GM12878 (cell line): ENCODE results near the gene THAP4. TPM values are rescaled to one million over a fixed set of nuclear protein-coding genes. Genes with fewer than 3 reads are reported as not detected.
A peak's percentile ranks its signal among the peaks of the same experiment; 100 is the strongest.

Experiments used
- ATAC-seq: fragments of 200-7000 bp; cut with Tn5 transposase; 3 replicates; pipeline ENCODE4 v1.9.1; 2020; ENCODE audit warnings: mild to moderate bottlenecking, moderate library complexity
- BruUV-seq: library from RNA; stranded (reverse); fragments of 400-500 nt; replicated peaks from 2 replicates; lab custom pipeline; 2021; lab: Mats Ljungman, UMichigan
- CTCF ChIA-PET: fragments of 300-600 bp; sonication (Branson Sonifier 250); formaldehyde crosslinking; extraction: SDS; loops from one replicate; lab custom pipeline; 2021; ENCODE audit warnings: inconsistent platforms; lab: Yijun Ruan, JAX
- POLR2A ChIA-PET: fragments of 350-600 bp; formaldehyde crosslinking; extraction: SDS; loops from one replicate; lab custom pipeline; 2021; ENCODE audit warnings: inconsistent platforms; lab: Charles Lee
- RAD21 ChIA-PET: fragments of 300-600 bp; sonication (Branson Sonifier 250); formaldehyde crosslinking; loops from one replicate; lab custom pipeline; 2023; ENCODE audit warnings: antibody characterized with exemption; ENCODE audit not compliant: unreplicated experiment; lab: Charles Lee
- SMC1A ChIA-PET: fragments of 300-600 bp; sonication (Branson Sonifier 250); formaldehyde crosslinking; loops from one replicate; lab custom pipeline; 2023; ENCODE audit not compliant: unreplicated experiment, uncharacterized antibody; lab: Charles Lee
- DNase-seq: peaks from one replicate; pipeline ENCODE4 v3.0.0-alpha.2; 2011; ENCODE audit warnings: low read depth, low spot score
- FAIRE-seq: peaks from 3 replicates; lab custom pipeline; 2011; peaks lifted over from hg19 to GRCh38; lab: Jason Lieb, UNC
- H2AFZ ChIP-seq: 2 replicates; pipeline ENCODE4 v1.6.0; 2011; ENCODE audit warnings: low read depth, low read length, control low read depth; ENCODE audit not compliant: control insufficient read depth
- H3K27ac ChIP-seq: 2 replicates; pipeline ENCODE4 v1.5.1; 2011; ENCODE audit warnings: control low read depth; ENCODE audit not compliant: control insufficient read depth, insufficient read depth
- H3K27me3 ChIP-seq, 2 experiments: replicated peaks in 1 of 2; 2 replicates each; pipeline versions ENCODE4 v1.6.0 to v1.6.1; 2011; ENCODE audit warnings: low read length in 1 of 2; ENCODE audit not compliant: control insufficient read depth in 2 of 2, insufficient read depth in 2 of 2
- H3K36me3 ChIP-seq, 2 experiments: 2 replicates each; pipeline ENCODE4 v1.5.1; 2011; ENCODE audit warnings: low read length in 1 of 2; ENCODE audit not compliant: control insufficient read depth in 2 of 2, insufficient read depth in 2 of 2
- H3K4me1 ChIP-seq: 2 replicates; pipeline ENCODE4 v1.6.1; 2011; ENCODE audit warnings: mild to moderate bottlenecking, low read length, moderate library complexity, mixed read lengths; ENCODE audit not compliant: control insufficient read depth, insufficient read depth
- H3K4me2 ChIP-seq: 2 replicates; pipeline ENCODE4 v1.6.0; 2011; ENCODE audit warnings: control low read depth; ENCODE audit not compliant: control insufficient read depth, insufficient read depth
- H3K4me3 ChIP-seq: fragments of 200-600 bp; sonication (generic); 2 replicates; pipeline ENCODE4 v1.5.1; 2016
- H3K79me2 ChIP-seq: 2 replicates; pipeline ENCODE4 v1.6.0; 2011; ENCODE audit warnings: low read length; ENCODE audit not compliant: control insufficient read depth, insufficient read depth
- H3K9ac ChIP-seq: 2 replicates; pipeline ENCODE4 v1.8.0; 2011; ENCODE audit warnings: low read length, control low read depth, mixed read lengths; ENCODE audit not compliant: control insufficient read depth, insufficient read depth
- H3K9me3 ChIP-seq: replicated peaks from 3 replicates; pipeline ENCODE4 v1.5.1; 2011; ENCODE audit warnings: mild to moderate bottlenecking, low read length; ENCODE audit not compliant: control insufficient read depth, insufficient read depth
- H4K20me1 ChIP-seq: 2 replicates; pipeline ENCODE4 v1.6.0; 2011; ENCODE audit not compliant: control insufficient read depth, insufficient read depth
- ATF2 ChIP-seq: IDR thresholded peaks from 2 replicates; pipeline ENCODE4 v1.6.1; 2012; ENCODE audit warnings: low read length, inconsistent platforms
- BACH1 ChIP-seq: fragments of 450-650 bp; IDR thresholded peaks from 2 replicates; pipeline ENCODE4 v1.6.1; 2017; ENCODE audit warnings: mild to moderate bottlenecking, borderline replicate concordance
- EZH2 ChIP-seq: IDR thresholded peaks from 2 replicates; pipeline ENCODE4 v1.6.1; 2012; ENCODE audit warnings: low read depth, mild to moderate bottlenecking, control low read depth, inconsistent platforms, low read length, borderline replicate concordance; ENCODE audit not compliant: control insufficient read depth
- FOXK2 ChIP-seq: fragments of 450-650 bp; IDR thresholded peaks from 2 replicates; pipeline ENCODE4 v1.6.1; 2017; ENCODE audit warnings: mild to moderate bottlenecking, moderate library complexity
- LARP7 ChIP-seq: fragments of 450-650 bp; IDR thresholded peaks from 2 replicates; pipeline ENCODE4 v1.6.1; 2017; ENCODE audit warnings: mild to moderate bottlenecking
- NR2C1 ChIP-seq: fragments of 450-650 bp; IDR thresholded peaks from 2 replicates; pipeline ENCODE4 v1.6.1; 2017; ENCODE audit warnings: antibody characterized with exemption, mild to moderate bottlenecking, moderate library complexity
- POLR2A ChIP-seq: IDR thresholded peaks from 2 replicates; pipeline ENCODE4 v1.6.1; 2011; ENCODE audit warnings: low read depth, mild to moderate bottlenecking, low read length
- POLR2AphosphoS5 ChIP-seq: IDR thresholded peaks from 2 replicates; pipeline ENCODE4 v1.6.1; 2011; ENCODE audit warnings: mild to moderate bottlenecking, low read length, inconsistent platforms
- RAD51 ChIP-seq: fragments of 450-650 bp; IDR thresholded peaks from 2 replicates; pipeline ENCODE4 v1.6.1; 2016; ENCODE audit warnings: moderate library complexity, mild to moderate bottlenecking, inconsistent platforms
- RUNX3 ChIP-seq: IDR thresholded peaks from 2 replicates; pipeline ENCODE4 v1.6.1; 2012; ENCODE audit warnings: low read length, inconsistent platforms
- SUPT20H ChIP-seq: IDR thresholded peaks from 2 replicates; pipeline ENCODE4 v1.6.1; 2011; ENCODE audit warnings: low read depth, mild to moderate bottlenecking, low read length, moderate library complexity, borderline replicate concordance; ENCODE audit not compliant: control insufficient read depth
- ZBED1 ChIP-seq: IDR thresholded peaks from 2 replicates; pipeline ENCODE4 v1.6.1; 2016; ENCODE audit warnings: borderline replicate concordance
- ZZZ3 ChIP-seq: IDR thresholded peaks from 2 replicates; pipeline ENCODE4 v1.6.1; 2011; ENCODE audit warnings: low read depth; ENCODE audit not compliant: control insufficient read depth, insufficient read length
- WGBS: methylation state at CpG from one replicate; pipeline ENCODE4 v1.1.6; 2016; ENCODE audit warnings: low lambda C conversion rate; ENCODE audit not compliant: insufficient replicate concordance, insufficient coverage; ENCODE audit errors: missing lambda C conversion rate; 5-methylcytosine and 5-hydroxymethylcytosine counted together
- in situ Hi-C: fragments of 300-500 bp; cut with MboI; formaldehyde crosslinking; loops from 9 replicates; pipeline ENCODE4 v1.14.3; 2018; ENCODE audit warnings: mixed read lengths
- intact Hi-C: fragments of 100-400 bp; cut with micrococcal nuclease; formaldehyde crosslinking; loops from one replicate; pipeline ENCODE4 v1.14.2; 2022; ENCODE audit not compliant: unreplicated experiment
- polyA plus RNA-seq, 11 experiments: library from polyadenylated mRNA; depleted of rRNA in 4 of 11; unstranded in 6 of 11; stranded (reverse) in 5 of 11; fragments of >200 nt; fragmentation: Nextera tagmentation in 4 of 11; fragmentation: Illumina TruSeq in 1 of 11; extraction: Ambion mirVana in 4 of 11; extraction: Trizol in 1 of 11; gene quantifications; 1 replicate in 1 of 11; 2 replicates in 10 of 11; pipeline versions ENCODE4 v1.2.1 to v1.2.3, GENCODE V29; 2011 to 2016; ENCODE audit warnings: inconsistent platforms in 2 of 11, missing spikeins in 2 of 11, low read depth in 1 of 11
- total RNA-seq, 4 experiments: library from RNA; depleted of rRNA in 3 of 4; stranded (reverse); fragments of >200 nt in 3 of 4; fragmentation: Illumina TruSeq in 1 of 4; extraction: Trizol in 1 of 4; gene quantifications; 2 replicates each; pipeline versions ENCODE4 v1.2.1 to v1.2.3, GENCODE V29; 2013 to 2021
- TF ChIP-seq, protein P1 (sequence below): IDR thresholded peaks from 2 replicates; pipeline ENCODE4 v1.6.1; 2011; ENCODE audit warnings: mild to moderate bottlenecking, low read depth, low read length, moderate library complexity; ENCODE audit not compliant: insufficient replicate concordance

Gene THAP4
- total and polyA plus RNA-seq, 10 of the 15 experiments (the other 5 are each of a cell fraction or from before 2014, with no cell fraction given) = 12.9 to 67.7 (median 44.5) TPM

- H3K9ac ChIP-seq = peak overlapping the region; percentile 97
Measured at GRCh38 chr2:241686324-241686649, 49.3 kb upstream of the THAP4 start.

More at GRCh38 chr2:241686324-241686649, 49.3 kb upstream of the THAP4 start:
- no TSS peak for BruUV-seq
- ChIA-PET POLR2A (interaction anchor here (0.7 to 1.8 kb wide), 7 partner anchors 12 to 372 kb away, joined by 3 to 9 read pairs (median 4); partner anchors contain the start of gene ING5), SMC1A (interaction anchor here (0.8 to 1.6 kb wide), 2 partner anchors 16 to 383 kb away, joined by 3 read pairs; partner anchors contain the start of gene ING5), RAD21 (interaction anchor here (1.0 to 1.7 kb wide), 8 partner anchors 15 to 467 kb away, joined by 3 to 18 read pairs (median 5); partner anchors contain the start of gene ING5), CTCF (interaction anchor here (1.0 to 1.6 kb wide), 5 partner anchors 16 to 192 kb away, joined by 3 to 13 read pairs (median 4); partner anchors contain the start of genes ATG4B, D2HGDH, ING5 and THAP4)
- Histone ChIP-seq H4K20me1 (no peaks in the 10 kb centered on the region), H3K36me3 (peaks cover 9 to 13% of the 10 kb centered on the region in 2 experiments; a peak in 3 of 4 replicates), H3K4me1 (peaks cover 7% of the 10 kb centered on the region; the same call in 1 of the 2 replicates), H3K27me3 (no peaks in the 10 kb centered on the region), H3K79me2 (peaks cover 35% of the 10 kb centered on the region), H3K4me3 (peak overlapping the region; percentile 87), H3K4me2 (peak overlapping the region; percentile 69), H3K27ac (peak overlapping the region; percentile 90), H3K9me3 (no peaks in the 10 kb centered on the region), H2AFZ (peak overlapping the region; percentile 85)
- WGBS = 1% methylated on average over 37 of the region's 37 CpGs
- FAIRE-seq (no peak), ATAC-seq (peak; percentile 27), DNase-seq (no peak)
- in situ Hi-C loops (no loop called here), intact Hi-C loops (loop anchor here (1.0 to 5.0 kb wide), 2 partner anchors 46 to 195 kb away; partner anchors contain the start of gene D2HGDH)
- TF ChIP-seq SUPT20H = no peak
- TF ChIP-seq BACH1 = 0 out of 2 replicates have a peak, but pooled peaks have one; percentile 11
- TF ChIP-seq RUNX3 = peak; percentile 58
- no peak for TF ChIP-seq ZBED1
- TF ChIP-seq, protein P1, sequence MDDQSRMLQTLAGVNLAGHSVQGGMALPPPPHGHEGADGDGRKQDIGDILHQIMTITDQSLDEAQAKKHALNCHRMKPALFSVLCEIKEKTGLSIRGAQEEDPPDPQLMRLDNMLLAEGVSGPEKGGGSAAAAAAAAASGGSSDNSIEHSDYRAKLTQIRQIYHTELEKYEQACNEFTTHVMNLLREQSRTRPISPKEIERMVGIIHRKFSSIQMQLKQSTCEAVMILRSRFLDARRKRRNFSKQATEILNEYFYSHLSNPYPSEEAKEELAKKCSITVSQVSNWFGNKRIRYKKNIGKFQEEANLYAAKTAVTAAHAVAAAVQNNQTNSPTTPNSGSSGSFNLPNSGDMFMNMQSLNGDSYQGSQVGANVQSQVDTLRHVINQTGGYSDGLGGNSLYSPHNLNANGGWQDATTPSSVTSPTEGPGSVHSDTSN = no peak
- no peak for TF ChIP-seq FOXK2
- no peak for TF ChIP-seq ZZZ3
- no peak for TF ChIP-seq POLR2A
- no peak for TF ChIP-seq RAD51
- TF ChIP-seq NR2C1 = no peak
- TF ChIP-seq ATF2 = no peak
- no peak for TF ChIP-seq POLR2AphosphoS5
- TF ChIP-seq EZH2 = no peak
- peak; percentile 34; the same call in 1 of the 2 replicates for TF ChIP-seq LARP7
